ENCODE results near the gene WDR19. TPM values are rescaled to one million over a fixed set of nuclear protein-coding genes. Genes with fewer than 3 reads are reported as not detected.

WDR19 gene
- total RNA-seq, 2 experiments from 2014 or later = 14.5 to 16.7 TPM

GRCh38 chr4:39205000-39205399 lies 22.7 kb downstream of the WDR19 start:
- no peaks in the 10 kb centered on the region for H3K9me3 ChIP-seq (ENCODE audit: control insufficient read depth in 1 of 2, insufficient read depth in 1 of 2, low read length in 2 of 2)
- no peaks in the 10 kb centered on the region for H3K27me3 ChIP-seq (ENCODE audit: control insufficient read depth in 1 of 2, insufficient read depth in 2 of 2, low read length in 2 of 2)
- no peaks in the 10 kb centered on the region for H3K4me1 Mint-ChIP-seq (ENCODE audit: low read depth)
- no peaks in the 10 kb centered on the region for H3K4me1 ChIP-seq (ENCODE audit: insufficient read depth, low read length)
- peaks cover 69% of the 10 kb centered on the region for H3K36me3 Mint-ChIP-seq (ENCODE audit: low read depth)
- CTCF ChIA-PET = interaction anchor here (0.6 kb wide), 1 partner anchor 365 kb away, joined by 3 read pairs; no protein-coding TSS in a partner anchor
- no peak overlapping the region for H3K4me3 ChIP-seq (ENCODE audit: low read length)
- TF ChIP-seq CTCF (IDR thresholded peaks at IDR 0.05) = no peak
- no peak for ATAC-seq (ENCODE audit: poor library complexity)
- POLR2A ChIA-PET = no interaction called here
- intact Hi-C loops (cut with DNase I, micrococcal nuclease) = no loop called here
- H3K36me3 ChIP-seq (ENCODE audit: insufficient read depth, low read length) = peaks cover 8% of the 10 kb centered on the region
- peaks cover 3% of the 10 kb centered on the region for H3K9me3 Mint-ChIP-seq
- no peak overlapping the region for H3K27ac Mint-ChIP-seq
- no peaks in the 10 kb centered on the region for H3K27me3 Mint-ChIP-seq
- H3K27ac ChIP-seq (ENCODE audit: low read depth in 1 of 2, low read length in 2 of 2) = no peak overlapping the region
- H3K4me3 Mint-ChIP-seq = no peak overlapping the region
- no peak for DNase-seq

- Histone ChIP-seq H3K27ac (ENCODE audit: low read depth in 1 of 2, low read length in 2 of 2) (no peak overlapping the region), H3K27me3 (ENCODE audit: control insufficient read depth in 1 of 2, insufficient read depth in 2 of 2, low read length in 2 of 2) (no peaks in the 10 kb centered on the region), H3K4me1 (ENCODE audit: insufficient read depth, low read length) (no peaks in the 10 kb centered on the region), H3K4me3 (ENCODE audit: low read length) (no peak overlapping the region), H3K9me3 (ENCODE audit: control insufficient read depth in 1 of 2, insufficient read depth in 1 of 2, low read length in 2 of 2) (no peaks in the 10 kb centered on the region), H3K36me3 (ENCODE audit: insufficient read depth, low read length) (peaks cover 8% of the 10 kb centered on the region)
- H3K27me3 Mint-ChIP-seq = no peaks in the 10 kb centered on the region
- DNase-seq (no peak), ATAC-seq (ENCODE audit: poor library complexity) (no peak)
- TF ChIP-seq CTCF (IDR thresholded peaks at IDR 0.05) = no peak
- H3K4me3 Mint-ChIP-seq = no peak overlapping the region
- no peaks in the 10 kb centered on the region for H3K4me1 Mint-ChIP-seq (ENCODE audit: low read depth)
- peaks cover 64% of the 10 kb centered on the region for H3K36me3 Mint-ChIP-seq (ENCODE audit: low read depth)
- H3K9me3 Mint-ChIP-seq = peaks cover 3% of the 10 kb centered on the region
- intact Hi-C loops (cut with DNase I, micrococcal nuclease) = no loop called here
- POLR2A ChIA-PET = no interaction called here
- CTCF ChIA-PET = no interaction called here
- no peak overlapping the region for H3K27ac Mint-ChIP-seq
Measured at GRCh38 chr4:39205476-39205875, 23.1 kb downstream of the WDR19 start.

GRCh38 chr4:39227906-39228305 lies 45.6 kb downstream of the WDR19 start:
- no peaks in the 10 kb centered on the region for H3K4me1 ChIP-seq (ENCODE audit: insufficient read depth, low read length)
- H3K36me3 ChIP-seq (ENCODE audit: insufficient read depth, low read length) = no peaks in the 10 kb centered on the region
- no peak for DNase-seq
- no peak for ATAC-seq (ENCODE audit: poor library complexity)
- H3K27me3 ChIP-seq (ENCODE audit: control insufficient read depth in 1 of 2, insufficient read depth in 2 of 2, low read length in 2 of 2) = no peaks in the 10 kb centered on the region
- Mint-ChIP-seq H3K4me1 (ENCODE audit: low read depth) (no peaks in the 10 kb centered on the region), H3K9me3 (no peaks in the 10 kb centered on the region), H3K36me3 (ENCODE audit: low read depth) (peaks cover 10% of the 10 kb centered on the region), H3K27me3 (no peaks in the 10 kb centered on the region), H3K27ac (no peak overlapping the region), H3K4me3 (no peak overlapping the region)
- no peak overlapping the region for H3K27ac ChIP-seq (ENCODE audit: low read depth in 1 of 2, low read length in 2 of 2)
- no peaks in the 10 kb centered on the region for H3K9me3 ChIP-seq (ENCODE audit: control insufficient read depth in 1 of 2, insufficient read depth in 1 of 2, low read length in 2 of 2)
- ChIA-PET CTCF (no interaction called here), POLR2A (no interaction called here)
- intact Hi-C loops (cut with DNase I, micrococcal nuclease) = no loop called here
- TF ChIP-seq CTCF (IDR thresholded peaks at IDR 0.05) = no peak
- no peak overlapping the region for H3K4me3 ChIP-seq (ENCODE audit: low read length)

All from CD4-positive, alpha-beta T cell (primary cell).